Esophagus squamous epithelium (tissue), 4 donors: ENCODE data around the gene SHLD1.

ENCODE experiments used
- CTCF ChIP-seq, 6 experiments: fragments of 450-650 bp in 4 of 6; fragments of 200-600 bp in 2 of 6; sonication (generic) in 2 of 6; IDR thresholded peaks; one replicate each; pipeline ENCODE4 v1.5.1; 2016 to 2019; ENCODE audit warnings: antibody characterized with exemption in 6 of 6, mild to moderate bottlenecking in 4 of 6, moderate library complexity in 4 of 6
- POLR2A ChIP-seq, 4 donors: fragments of 450-650 bp; IDR thresholded peaks; one replicate each; pipeline ENCODE4 v1.6.1; 2017; ENCODE audit warnings: antibody characterized with exemption in 4 of 4, mild to moderate bottlenecking in 4 of 4, moderate library complexity in 3 of 4

DNA sequence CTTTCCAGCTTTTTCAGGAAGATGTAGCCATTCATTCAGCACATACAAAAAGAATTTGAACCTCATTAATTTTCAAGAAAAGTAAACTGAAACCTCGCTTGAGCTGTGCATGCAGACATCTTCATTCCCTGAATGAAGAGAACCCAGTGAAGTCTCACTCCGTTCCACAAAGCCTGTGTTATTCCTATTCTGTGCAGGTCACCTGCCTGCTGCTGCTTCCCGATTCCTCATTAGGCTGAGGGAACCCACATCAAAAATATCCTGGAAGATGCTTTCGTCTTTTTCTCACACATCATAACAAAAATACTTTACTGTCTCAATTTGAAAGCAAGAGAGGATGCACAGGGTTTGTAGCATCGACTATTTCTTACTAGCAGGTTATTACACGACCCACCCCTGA lies 160.0 kb downstream of the SHLD1 start:
- no peak for TF ChIP-seq POLR2A (IDR thresholded peaks at IDR 0.05)
- TF ChIP-seq CTCF (IDR thresholded peaks at IDR 0.05): no peak
